Mesodermal cell (in vitro differentiated cells): Measurements from ENCODE around the gene EFNA2.

ENCODE experiments used
- H3K27ac ChIP-seq: 2 replicates; pipeline ENCODE4 v1.7.0; 2013; ENCODE audit warnings: mild to moderate bottlenecking, low read depth, low read length, moderate library complexity; ENCODE audit not compliant: severe bottlenecking
- H3K36me3 ChIP-seq: 2 replicates; pipeline ENCODE4 v1.7.1; 2013; ENCODE audit warnings: mild to moderate bottlenecking, low read length, moderate library complexity; ENCODE audit not compliant: control insufficient read depth, insufficient read depth
- H3K4me1 ChIP-seq: one replicate; pipeline ENCODE4 v1.7.1; 2013; ENCODE audit warnings: mild to moderate bottlenecking, low read length; ENCODE audit not compliant: insufficient read depth, control insufficient read depth, poor library complexity, severe bottlenecking
- H3K4me3 ChIP-seq: 2 replicates; pipeline ENCODE4 v1.7.0; 2013; ENCODE audit warnings: low read length, control low read depth, mild to moderate bottlenecking; ENCODE audit not compliant: insufficient read depth, poor library complexity, severe bottlenecking; ENCODE audit errors: extremely low read depth
- H3K9me3 ChIP-seq: 2 replicates; pipeline ENCODE4 v1.7.1; 2013; ENCODE audit warnings: mild to moderate bottlenecking, low read length, moderate library complexity; ENCODE audit not compliant: control insufficient read depth
- WGBS, 2 experiments: methylation state at CpG; one replicate each; pipeline ENCODE4 v1.1.5; 2013; ENCODE audit warnings: missing lambda C conversion rate in 2 of 2; ENCODE audit not compliant: insufficient coverage in 2 of 2; 5-methylcytosine and 5-hydroxymethylcytosine counted together

The EFNA2 gene

GRCh38 chr19:1309977-1310852 lies 24.5 kb downstream of the EFNA2 start:
- 80 to 91% methylated on average over 13 to 17 of the region's 28 CpGs for WGBS, 2 experiments
- Histone ChIP-seq H3K9me3 (no peaks in the 10 kb centered on the region), H3K4me3 (no peak overlapping the region), H3K4me1 (peaks cover 16% of the 10 kb centered on the region), H3K27ac (no peak overlapping the region), H3K36me3 (no peaks in the 10 kb centered on the region)

GRCh38 chr19:1310853-1311180 lies 25.1 kb downstream of the EFNA2 start:
- Histone ChIP-seq H3K27ac (no peak overlapping the region), H3K9me3 (no peaks in the 10 kb centered on the region), H3K4me1 (peaks cover 18% of the 10 kb centered on the region), H3K4me3 (no peak overlapping the region), H3K36me3 (no peaks in the 10 kb centered on the region)
- WGBS, 2 experiments = 88 to 89% methylated on average over 8 to 18 of the region's 18 CpGs

- H3K9me3 ChIP-seq = no peaks in the 10 kb centered on the region
- H3K27ac ChIP-seq = no peak overlapping the region
- peaks cover 18% of the 10 kb centered on the region for H3K4me1 ChIP-seq
- no peak overlapping the region for H3K4me3 ChIP-seq
- 79 to 88% methylated on average over 13 to 19 of the region's 21 CpGs for WGBS, 2 experiments
- no peaks in the 10 kb centered on the region for H3K36me3 ChIP-seq
Measured at GRCh38 chr19:1311543-1312091, 25.9 kb downstream of the EFNA2 start.

- H3K27ac ChIP-seq = no peak overlapping the region
- H3K4me1 ChIP-seq = peaks cover 18% of the 10 kb centered on the region
- H3K9me3 ChIP-seq = no peaks in the 10 kb centered on the region
- H3K4me3 ChIP-seq = no peak overlapping the region
- WGBS, 2 experiments = 83 to 85% methylated on average over 46 to 50 of the region's 61 CpGs
- no peaks in the 10 kb centered on the region for H3K36me3 ChIP-seq
Measured at GRCh38 chr19:1312767-1313694, 27.4 kb downstream of the EFNA2 start.

- Histone ChIP-seq H3K9me3 (no peaks in the 10 kb centered on the region), H3K4me1 (peaks cover 18% of the 10 kb centered on the region), H3K27ac (peak overlapping the region; percentile 23), H3K4me3 (no peak overlapping the region), H3K36me3 (no peaks in the 10 kb centered on the region)
- WGBS, 2 experiments = 79 to 83% methylated on average over 30 to 31 of the region's 32 CpGs
Measured at GRCh38 chr19:1313695-1314613, 28.3 kb downstream of the EFNA2 start.

GRCh38 chr19:1315470-1316166 lies 29.9 kb downstream of the EFNA2 start:
- no peaks in the 10 kb centered on the region for H3K9me3 ChIP-seq
- H3K4me3 ChIP-seq = peak overlapping the region; percentile 16
- peaks cover 18% of the 10 kb centered on the region for H3K4me1 ChIP-seq
- H3K36me3 ChIP-seq = no peaks in the 10 kb centered on the region
- WGBS, 2 experiments = 14 to 22% methylated on average over 43 to 52 of the region's 58 CpGs
- H3K27ac ChIP-seq = no peak overlapping the region

- no peaks in the 10 kb centered on the region for H3K36me3 ChIP-seq
- 84 to 87% methylated on average over 11 to 12 of the region's 13 CpGs for WGBS, 2 experiments
- H3K4me1 ChIP-seq = peaks cover 18% of the 10 kb centered on the region
- H3K4me3 ChIP-seq = no peak overlapping the region
- H3K27ac ChIP-seq = no peak overlapping the region
- no peaks in the 10 kb centered on the region for H3K9me3 ChIP-seq
Measured at GRCh38 chr19:1316466-1316865, 30.8 kb downstream of the EFNA2 start.

GRCh38 chr19:1317274-1318003 lies 31.8 kb downstream of the EFNA2 start:
- Histone ChIP-seq H3K36me3 (no peaks in the 10 kb centered on the region), H3K4me3 (no peak overlapping the region), H3K9me3 (no peaks in the 10 kb centered on the region), H3K27ac (no peak overlapping the region), H3K4me1 (peaks cover 18% of the 10 kb centered on the region)
- 90 to 95% methylated on average over 13 to 16 of the region's 17 CpGs for WGBS, 2 experiments

- H3K9me3 ChIP-seq = no peaks in the 10 kb centered on the region
- 60 to 77% methylated on average over 27 to 36 of the region's 46 CpGs for WGBS, 2 experiments
- no peaks in the 10 kb centered on the region for H3K36me3 ChIP-seq
- no peak overlapping the region for H3K27ac ChIP-seq
- peaks cover 7% of the 10 kb centered on the region for H3K4me1 ChIP-seq
- H3K4me3 ChIP-seq = no peak overlapping the region
Measured at GRCh38 chr19:1318678-1319471, 33.2 kb downstream of the EFNA2 start.
